ENCODE measurements around the gene CEACAM3. TPM values are rescaled to one million over a fixed set of nuclear protein-coding genes. Genes with fewer than 3 reads are reported as not detected.

Gene CEACAM3
- total and polyA plus RNA-seq, 2 of the 8 experiments (the other 6 are each of a cell fraction or from before 2014, with no cell fraction given), result not detected

DNA sequence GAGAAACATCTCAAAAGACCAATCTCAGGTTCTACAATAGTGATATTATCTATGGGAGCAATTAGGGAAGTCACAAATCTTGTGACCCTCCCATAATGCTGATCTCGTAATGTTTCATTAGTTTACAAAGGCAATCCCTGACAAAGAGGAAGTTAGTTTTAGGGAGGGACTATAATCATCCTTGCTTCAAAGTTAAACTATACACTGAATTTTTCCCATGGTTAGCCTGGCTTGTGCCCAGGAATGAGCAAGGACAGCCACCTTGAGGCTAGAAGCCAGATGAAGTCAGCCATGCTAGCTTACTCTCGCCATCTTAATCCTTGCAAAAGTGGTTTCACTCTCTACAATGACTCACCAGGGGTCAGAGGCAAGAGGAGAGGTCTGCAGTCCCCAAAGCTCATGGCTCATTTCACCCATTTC lies 5.4 kb downstream of the CEACAM3 start (continued):
- no peak for TF ChIP-seq SUZ12 (IDR thresholded peaks at IDR 0.05; ENCODE audit: low read length)

Measured in H1 (cell line).